Embryonic facial prominence (tissue), 1 donor: ENCODE results near the gene GJC2.

ENCODE experiments used
- DNase-seq: peaks from one replicate; pipeline ENCODE4 v3.0.0-alpha.2; 2016; ENCODE audit errors: extremely low spot score

The GJC2 gene

GRCh38 chr1:228145463-228146416 is 4.0 kb upstream of the GJC2 start:
- no peak for DNase-seq

- DNase-seq = no peak
Measured at GRCh38 chr1:228146417-228147150, 3.1 kb upstream of the GJC2 start.

GRCh38 chr1:228147151-228147693 is 2.5 kb upstream of the GJC2 start:
- no peak for DNase-seq

GRCh38 chr1:228147768-228148167 is 2.0 kb upstream of the GJC2 start:
- DNase-seq = no peak

- no peak for DNase-seq
Measured at GRCh38 chr1:228148196-228148861, 1.4 kb upstream of the GJC2 start.

GRCh38 chr1:228148935-228149405 is 760 bp upstream of the GJC2 start:
- no peak for DNase-seq

GRCh38 chr1:228150120-228150460 is 360 bp downstream of the GJC2 start:
- DNase-seq = no peak

GRCh38 chr1:228150461-228151179 is 890 bp downstream of the GJC2 start:
- no peak for DNase-seq

GRCh38 chr1:228151180-228151925 is 1.6 kb downstream of the GJC2 start:
- no peak for DNase-seq

GRCh38 chr1:228152097-228152917 is 2.6 kb downstream of the GJC2 start:
- DNase-seq = no peak

- DNase-seq = no peak
Measured at GRCh38 chr1:228152918-228153258, 3.2 kb downstream of the GJC2 start.

GRCh38 chr1:228154021-228154669 is 4.4 kb downstream of the GJC2 start:
- DNase-seq = no peak

- DNase-seq = no peak
Measured at GRCh38 chr1:228154670-228155571, 5.2 kb downstream of the GJC2 start.

GRCh38 chr1:228155596-228156514 is 6.1 kb downstream of the GJC2 start:
- no peak for DNase-seq

GRCh38 chr1:228156515-228156881 is 6.8 kb downstream of the GJC2 start:
- DNase-seq = no peak

GRCh38 chr1:228156941-228157728 is 7.4 kb downstream of the GJC2 start:
- no peak for DNase-seq
